ENCODE measurements around the gene ZNF750. TPM values are rescaled to one million over a fixed set of nuclear protein-coding genes. Genes with fewer than 3 reads are reported as not detected.

ZNF750 gene
- total and polyA plus RNA-seq, 2 experiments from 2014 or later = 0.13 to 0.17 TPM

- no peak for TF ChIP-seq EZH2phosphoT487 (IDR thresholded peaks at IDR 0.05; ENCODE audit: unreplicated experiment)
- TF ChIP-seq CREB1 (CRISPR knock-in tag; IDR thresholded peaks at IDR 0.05; ENCODE audit: low read depth) = no peak
- no peak for TF ChIP-seq JUNB (IDR thresholded peaks at IDR 0.05; ENCODE audit: unreplicated experiment)
- TF ChIP-seq ZNF114 (CRISPR knock-in tag; IDR thresholded peaks at IDR 0.05) = no peak
- no peak for TF ChIP-seq ETS1 (IDR thresholded peaks at IDR 0.05)
Observed at GRCh38 chr17:82875407-82875856, 35.6 kb upstream of the ZNF750 start (continued).

- Mint-ChIP-seq H3K36me3 (ENCODE audit: low read depth) (peaks cover 22% of the 10 kb centered on the region), H3K9me3 (no peaks in the 10 kb centered on the region; the same call in 2 of the 3 replicates), H3K27ac (peak overlapping the region; percentile 67; the same call in 1 of the 2 replicates), H3K27me3 (ENCODE audit: insufficient read depth, low read depth, poor library complexity) (peaks cover 8% of the 10 kb centered on the region), H3K4me1 (peaks cover 23% of the 10 kb centered on the region), H3K4me3 (no peak overlapping the region)
- H3K9me2 ChIP-seq (ENCODE audit: insufficient read depth) = no peaks in the 10 kb centered on the region
- H3K79me2 ChIP-seq (replicated peaks; ENCODE audit: insufficient read depth) = peaks cover 50% of the 10 kb centered on the region
- H3K27ac ChIP-seq (ENCODE audit: low read depth) = peak overlapping the region; percentile 68
- no peaks in the 10 kb centered on the region for H3K4me1 ChIP-seq (ENCODE audit: insufficient read depth)
- H3K27me3 ChIP-seq (ENCODE audit: insufficient read depth) = no peaks in the 10 kb centered on the region
- DNase-seq (ENCODE audit: low spot score) (no peak), ATAC-seq (peak; percentile 10; the same call in 1 of the 3 replicates)
- H3K4me2 ChIP-seq = no peak overlapping the region
- no peak overlapping the region for H3K4me3 ChIP-seq
- H4K20me1 ChIP-seq (replicated peaks; ENCODE audit: insufficient read depth) = no peaks in the 10 kb centered on the region
- no peak overlapping the region for H2AFZ ChIP-seq
- H3K36me3 ChIP-seq (ENCODE audit: insufficient read depth) = no peaks in the 10 kb centered on the region; the same call in 1 of the 2 replicates
- no peak for TF ChIP-seq JUNB (IDR thresholded peaks at IDR 0.05; ENCODE audit: unreplicated experiment)
- H3F3A ChIP-seq (replicated peaks; ENCODE audit: low read depth) = no peaks in the 10 kb centered on the region
Observed at GRCh38 chr17:82874011-82874835, 34.4 kb upstream of the ZNF750 start.

GRCh38 chr17:82873521-82873920 lies 33.7 kb upstream of the ZNF750 start:
- no peaks in the 10 kb centered on the region for H3F3A ChIP-seq (replicated peaks; ENCODE audit: low read depth)
- no peak overlapping the region for H3K4me3 ChIP-seq
- no peak overlapping the region for H3K4me2 ChIP-seq
- H3K36me3 Mint-ChIP-seq (ENCODE audit: low read depth) = peaks cover 24% of the 10 kb centered on the region
- no peaks in the 10 kb centered on the region for H3K9me2 ChIP-seq (ENCODE audit: insufficient read depth)
- peaks cover 26% of the 10 kb centered on the region for H3K4me1 Mint-ChIP-seq
- no peaks in the 10 kb centered on the region for H4K20me1 ChIP-seq (replicated peaks; ENCODE audit: insufficient read depth)
- H3K4me1 ChIP-seq (ENCODE audit: insufficient read depth) = no peaks in the 10 kb centered on the region
- H3K9me3 Mint-ChIP-seq = no peaks in the 10 kb centered on the region; the same call in 2 of the 3 replicates
- no peaks in the 10 kb centered on the region for H3K27me3 ChIP-seq (ENCODE audit: insufficient read depth)
- peak; percentile 6; the same call in 1 of the 3 replicates for ATAC-seq
- H3K27ac ChIP-seq (ENCODE audit: low read depth) = no peak overlapping the region
- H2AFZ ChIP-seq = no peak overlapping the region
- DNase-seq (ENCODE audit: low spot score) = no peak
- no peaks in the 10 kb centered on the region; the same call in 1 of the 2 replicates for H3K36me3 ChIP-seq (ENCODE audit: insufficient read depth)
- H3K79me2 ChIP-seq (replicated peaks; ENCODE audit: insufficient read depth) = peaks cover 50% of the 10 kb centered on the region
- peaks cover 11% of the 10 kb centered on the region for H3K27me3 Mint-ChIP-seq (ENCODE audit: insufficient read depth, low read depth, poor library complexity)
- no peak overlapping the region; the same call in 1 of the 2 replicates for H3K27ac Mint-ChIP-seq
- H3K4me3 Mint-ChIP-seq = no peak overlapping the region
- TF ChIP-seq CTCF (conservative IDR thresholded peaks at IDR 0.05; ENCODE audit: low read depth in 2 of 2) (peak in 1 of 2 experiments; percentile 18; a peak in 1 of 4 replicates), NANOG (IDR thresholded peaks at IDR 0.05; ENCODE audit: borderline replicate concordance) (no peak), EZH2 (IDR thresholded peaks at IDR 0.05; ENCODE audit: low read depth, unreplicated experiment) (no peak)

Data from GM23338 (cell line).